ENCODE results near the gene TRPC1. TPM values are rescaled to one million over a fixed set of nuclear protein-coding genes. Genes with fewer than 3 reads are reported as not detected.

TRPC1 gene
- total RNA-seq, 1 donor from 2014 or later = 3.9 TPM

DNA sequence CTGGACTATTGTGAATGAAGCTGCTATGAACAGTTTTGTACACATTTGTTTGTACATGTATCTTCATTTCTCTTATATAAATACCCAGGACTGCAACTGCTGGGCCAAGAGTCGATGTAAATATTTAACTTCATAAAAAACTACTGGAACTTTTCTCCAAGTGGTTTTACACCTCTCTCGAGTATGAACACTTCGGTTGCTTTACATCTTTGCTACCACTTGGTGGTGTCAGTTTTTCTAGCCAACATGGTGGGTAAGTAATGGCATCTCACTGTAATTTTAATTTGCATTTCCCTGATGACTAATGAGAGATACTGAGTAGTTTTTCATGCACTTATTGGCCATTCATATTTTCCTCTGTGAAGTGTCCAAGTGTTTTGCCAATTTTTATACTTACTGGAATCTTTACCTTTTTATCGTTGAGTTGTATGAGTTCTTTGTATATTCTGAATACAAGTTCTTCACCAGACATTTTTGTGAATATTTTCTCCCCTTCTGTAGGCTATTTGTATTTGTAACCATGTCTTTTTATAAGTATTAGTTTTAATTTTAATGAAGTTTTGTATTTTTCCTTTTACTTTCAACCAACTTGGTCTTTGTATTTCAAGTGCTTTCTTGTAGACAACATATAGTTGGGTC lies 120.6 kb downstream of the TRPC1 start:
- no peak for FAIRE-seq
- no peaks in the 10 kb centered on the region for H3K27me3 ChIP-seq (ENCODE audit: control insufficient read depth, insufficient read depth, low read length)
- no peaks in the 10 kb centered on the region for H3K36me3 ChIP-seq (ENCODE audit: control insufficient read depth, insufficient read depth, low read length)
- DNase-seq (ENCODE audit: low read depth) = peak; percentile 87
- TF ChIP-seq, protein P1, sequence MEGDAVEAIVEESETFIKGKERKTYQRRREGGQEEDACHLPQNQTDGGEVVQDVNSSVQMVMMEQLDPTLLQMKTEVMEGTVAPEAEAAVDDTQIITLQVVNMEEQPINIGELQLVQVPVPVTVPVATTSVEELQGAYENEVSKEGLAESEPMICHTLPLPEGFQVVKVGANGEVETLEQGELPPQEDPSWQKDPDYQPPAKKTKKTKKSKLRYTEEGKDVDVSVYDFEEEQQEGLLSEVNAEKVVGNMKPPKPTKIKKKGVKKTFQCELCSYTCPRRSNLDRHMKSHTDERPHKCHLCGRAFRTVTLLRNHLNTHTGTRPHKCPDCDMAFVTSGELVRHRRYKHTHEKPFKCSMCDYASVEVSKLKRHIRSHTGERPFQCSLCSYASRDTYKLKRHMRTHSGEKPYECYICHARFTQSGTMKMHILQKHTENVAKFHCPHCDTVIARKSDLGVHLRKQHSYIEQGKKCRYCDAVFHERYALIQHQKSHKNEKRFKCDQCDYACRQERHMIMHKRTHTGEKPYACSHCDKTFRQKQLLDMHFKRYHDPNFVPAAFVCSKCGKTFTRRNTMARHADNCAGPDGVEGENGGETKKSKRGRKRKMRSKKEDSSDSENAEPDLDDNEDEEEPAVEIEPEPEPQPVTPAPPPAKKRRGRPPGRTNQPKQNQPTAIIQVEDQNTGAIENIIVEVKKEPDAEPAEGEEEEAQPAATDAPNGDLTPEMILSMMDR (IDR thresholded peaks at IDR 0.05; ENCODE audit: insufficient read depth, low read length, severe bottlenecking) = peak; percentile 48
- H3K4me3 ChIP-seq (ENCODE audit: low read depth, low read length) = no peak overlapping the region

DNA sequence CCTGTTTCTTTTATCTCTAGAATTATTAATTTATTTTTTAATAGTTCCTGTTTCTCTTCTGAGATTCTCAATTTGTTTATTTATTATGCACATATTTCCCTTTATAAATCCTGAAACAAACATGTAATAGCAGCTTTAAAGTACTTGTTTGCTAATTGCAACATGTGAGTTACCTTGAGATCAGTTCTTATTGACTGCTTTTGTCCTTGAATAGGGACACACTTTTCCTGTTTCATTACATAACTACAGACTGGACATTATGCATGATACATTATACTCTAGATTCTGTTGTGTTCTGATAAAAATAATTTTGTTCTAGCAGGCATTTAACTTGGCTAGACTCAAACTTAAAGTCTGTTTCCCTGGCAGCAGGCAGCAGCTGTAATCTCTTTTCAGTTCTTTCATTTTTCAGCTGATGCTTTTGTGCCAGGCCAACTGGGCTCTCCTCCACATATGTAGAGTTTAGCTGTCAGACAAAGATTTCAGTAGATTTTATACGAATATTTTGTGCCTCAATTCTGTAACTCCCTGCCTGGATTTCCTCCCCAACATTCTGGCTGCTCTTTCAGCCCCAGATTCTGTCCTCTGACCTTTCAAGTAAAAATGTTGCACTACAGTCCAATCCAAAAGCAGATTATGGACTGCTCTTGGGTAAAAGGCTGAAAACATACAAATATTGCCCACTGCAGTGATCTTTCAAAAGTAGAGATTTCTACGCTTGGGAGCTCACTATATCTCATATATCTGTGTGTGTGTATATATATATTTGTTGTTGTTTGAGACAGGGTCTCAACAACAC lies 123.1 kb downstream of the TRPC1 start:
- H3K4me3 ChIP-seq (ENCODE audit: low read depth, low read length) = no peak overlapping the region
- no peaks in the 10 kb centered on the region for H3K36me3 ChIP-seq (ENCODE audit: control insufficient read depth, insufficient read depth, low read length)
- FAIRE-seq (no peak), DNase-seq (ENCODE audit: low read depth) (no peak)
- H3K27me3 ChIP-seq (ENCODE audit: control insufficient read depth, insufficient read depth, low read length) = no peaks in the 10 kb centered on the region
- TF ChIP-seq, protein P1 (IDR thresholded peaks at IDR 0.05; ENCODE audit: insufficient read depth, low read length, severe bottlenecking) = no peak

DNA sequence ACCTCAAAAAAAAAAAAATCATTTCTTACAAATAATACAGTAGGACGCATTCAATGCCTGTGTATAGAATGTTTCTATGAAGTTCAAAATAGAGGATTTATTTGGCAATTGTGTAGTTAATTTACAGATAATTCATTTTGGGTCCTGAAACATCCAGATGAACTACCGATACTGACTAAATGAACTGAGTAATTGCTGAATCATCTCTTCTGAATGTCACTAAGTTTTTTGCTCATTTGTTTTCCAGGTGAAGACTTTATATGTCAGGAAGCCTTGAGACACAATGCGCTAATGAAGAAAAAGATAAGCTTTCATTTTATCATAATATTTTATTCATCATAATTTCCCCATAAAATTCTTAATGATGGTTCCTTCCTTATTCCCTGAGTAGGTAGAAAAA lies 125.3 kb downstream of the TRPC1 start:
- FAIRE-seq (no peak), DNase-seq (ENCODE audit: low read depth) (peak; percentile 56)
- TF ChIP-seq, protein P1 (IDR thresholded peaks at IDR 0.05; ENCODE audit: insufficient read depth, low read length, severe bottlenecking) = no peak
- Histone ChIP-seq H3K36me3 (ENCODE audit: control insufficient read depth, insufficient read depth, low read length) (no peaks in the 10 kb centered on the region), H3K4me3 (ENCODE audit: low read depth, low read length) (no peak overlapping the region), H3K27me3 (ENCODE audit: control insufficient read depth, insufficient read depth, low read length) (peaks cover 2% of the 10 kb centered on the region)

DNA sequence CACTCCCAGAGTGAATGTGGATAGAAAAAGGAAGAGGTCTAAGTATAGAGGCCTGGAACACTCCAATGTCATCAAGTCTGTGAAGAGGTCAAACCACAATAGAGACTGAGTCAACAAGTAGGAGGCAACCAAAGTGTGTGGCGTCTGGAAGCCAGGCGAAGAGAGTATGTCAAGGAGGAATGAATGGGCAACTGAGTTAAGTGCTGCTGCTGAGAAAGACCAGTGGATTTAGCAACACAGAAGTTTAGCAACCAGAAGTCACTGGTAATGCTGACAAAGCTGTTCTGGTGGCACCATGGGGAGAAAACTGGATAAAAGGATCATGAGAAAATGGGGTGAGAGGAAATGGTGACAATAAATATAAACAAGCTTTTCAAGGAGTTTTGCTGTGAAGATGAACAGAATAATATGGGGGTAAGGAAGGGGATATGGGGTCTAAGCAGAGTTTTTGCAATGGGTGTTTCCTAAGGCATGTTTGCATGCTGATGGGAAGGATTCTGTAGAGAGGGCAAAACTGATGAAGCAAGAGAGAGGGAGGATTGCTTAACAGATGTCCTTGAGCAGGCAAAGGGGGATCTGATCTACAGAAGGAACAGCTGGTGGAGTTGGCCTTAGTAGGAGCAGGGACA lies 126.7 kb downstream of the TRPC1 start:
- TF ChIP-seq, protein P1 (IDR thresholded peaks at IDR 0.05; ENCODE audit: insufficient read depth, low read length, severe bottlenecking) = no peak
- peaks cover 2% of the 10 kb centered on the region for H3K27me3 ChIP-seq (ENCODE audit: control insufficient read depth, insufficient read depth, low read length)
- peak; percentile 28 for FAIRE-seq
- H3K36me3 ChIP-seq (ENCODE audit: control insufficient read depth, insufficient read depth, low read length) = no peaks in the 10 kb centered on the region
- no peak overlapping the region for H3K4me3 ChIP-seq (ENCODE audit: low read depth, low read length)
- peak; percentile 93 for DNase-seq (ENCODE audit: low read depth)

DNA sequence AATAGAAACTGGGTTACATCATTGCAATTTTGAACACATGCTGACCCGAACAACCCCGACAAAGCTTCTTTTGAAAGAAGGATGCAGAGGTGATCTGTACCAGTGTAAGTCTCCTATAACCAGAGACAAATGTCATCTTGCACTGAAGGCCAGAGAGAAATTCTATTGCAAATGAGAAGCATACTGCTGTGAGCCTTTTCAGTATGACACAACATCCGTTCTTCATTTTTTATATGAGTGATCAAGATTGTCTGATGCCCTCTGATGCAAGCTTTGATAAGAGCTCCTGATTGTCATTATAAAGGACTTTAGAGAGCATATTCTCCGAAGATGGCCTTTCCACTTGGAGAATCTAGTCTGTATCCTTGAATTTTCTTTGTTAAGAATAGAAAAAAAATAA lies 128.2 kb downstream of the TRPC1 start:
- Histone ChIP-seq H3K36me3 (ENCODE audit: control insufficient read depth, insufficient read depth, low read length) (no peaks in the 10 kb centered on the region), H3K4me3 (ENCODE audit: low read depth, low read length) (no peak overlapping the region), H3K27me3 (ENCODE audit: control insufficient read depth, insufficient read depth, low read length) (peaks cover 2% of the 10 kb centered on the region)
- FAIRE-seq (no peak), DNase-seq (ENCODE audit: low read depth) (no peak)
- TF ChIP-seq, protein P1 (IDR thresholded peaks at IDR 0.05; ENCODE audit: insufficient read depth, low read length, severe bottlenecking) = no peak

Data from bronchial epithelial cell (primary cell).